GM19463 (cell line): ENCODE measurements around the gene CNTN4.

Source experiments
- ATAC-seq: cut with Tn5 transposase; IDR thresholded peaks from one replicate; pipeline ENCODE4 v1.9.1; 2021; ENCODE audit warnings: mild to moderate bottlenecking, moderate library complexity; ENCODE audit not compliant: unreplicated experiment

CNTN4 gene

DNA sequence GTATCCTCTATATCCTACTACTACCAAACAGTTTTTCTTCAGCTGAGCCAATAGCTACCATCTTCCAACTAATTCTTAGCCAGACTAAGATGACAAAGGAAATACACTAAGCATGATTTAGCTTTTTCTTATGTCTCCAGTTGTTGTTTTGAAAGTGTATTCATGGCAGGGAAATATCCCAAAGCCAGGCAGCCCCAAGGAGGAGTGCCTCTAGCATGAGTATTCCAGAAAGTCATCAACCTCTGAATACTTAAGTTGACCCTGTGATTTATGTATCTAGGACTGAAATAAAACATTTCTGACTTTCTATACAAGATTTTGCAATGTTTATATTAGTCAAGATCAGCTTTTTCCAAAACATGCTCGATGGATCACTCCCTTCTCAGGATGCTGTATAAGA, 562.4 kb downstream of the CNTN4 start:
- no peak for ATAC-seq

DNA sequence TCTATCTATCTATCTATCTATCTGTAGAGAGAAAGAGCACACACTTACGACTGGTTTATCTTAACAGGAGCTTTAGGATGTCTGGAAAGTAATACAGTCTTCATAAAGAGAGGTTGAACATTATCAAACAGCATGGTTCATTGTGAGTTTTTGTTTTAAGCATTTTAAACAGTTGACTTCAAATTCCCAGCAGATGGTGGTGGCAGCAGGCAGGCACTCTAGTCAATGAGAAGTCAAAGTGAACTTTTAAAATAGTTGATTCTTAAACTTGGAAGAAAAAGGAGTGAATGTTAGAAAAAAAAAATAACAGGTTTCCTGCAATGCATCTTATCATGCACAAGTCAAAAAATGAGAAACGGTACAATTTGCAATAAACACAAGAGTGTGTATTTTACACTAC, 578.8 kb downstream of the CNTN4 start:
- no peak for ATAC-seq

DNA sequence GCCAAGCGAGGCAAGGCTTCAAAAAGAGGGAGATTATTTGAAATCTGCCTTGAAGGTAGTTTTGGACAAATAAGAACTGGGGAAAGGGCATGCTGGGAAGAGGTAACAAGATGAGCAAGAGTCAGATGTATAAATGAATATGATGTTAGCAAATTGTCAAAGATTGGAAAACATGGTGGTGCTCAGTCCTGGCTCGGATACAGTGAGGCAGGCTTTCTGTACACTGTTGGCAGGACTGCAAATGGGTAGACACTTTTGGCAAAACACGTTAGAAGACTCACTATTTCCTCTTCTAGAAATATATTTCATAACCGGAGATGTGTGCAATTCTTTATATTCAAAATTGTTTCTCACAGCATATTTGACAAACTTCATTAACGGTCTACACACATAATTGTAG, 581.6 kb downstream of the CNTN4 start:
- no peak for ATAC-seq

DNA sequence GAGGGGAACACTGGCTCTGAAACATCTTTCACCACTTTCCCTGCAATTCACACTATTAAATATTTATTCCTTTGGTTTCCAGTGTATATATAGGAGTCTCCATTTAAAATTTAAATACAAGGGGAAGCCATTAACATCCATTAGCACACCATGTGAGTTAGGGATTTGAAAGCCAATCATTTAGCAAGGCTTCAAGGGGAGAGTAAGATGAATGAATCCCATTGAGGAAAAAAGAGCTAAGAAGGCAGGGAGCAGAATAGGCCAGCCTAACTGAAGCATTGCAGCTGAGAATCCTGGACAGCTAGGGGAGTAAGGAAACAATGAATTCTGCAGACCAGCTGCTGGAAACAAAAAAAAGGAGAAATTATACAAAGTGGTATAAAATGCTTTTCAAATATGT, 585.4 kb downstream of the CNTN4 start:
- ATAC-seq: no peak

DNA sequence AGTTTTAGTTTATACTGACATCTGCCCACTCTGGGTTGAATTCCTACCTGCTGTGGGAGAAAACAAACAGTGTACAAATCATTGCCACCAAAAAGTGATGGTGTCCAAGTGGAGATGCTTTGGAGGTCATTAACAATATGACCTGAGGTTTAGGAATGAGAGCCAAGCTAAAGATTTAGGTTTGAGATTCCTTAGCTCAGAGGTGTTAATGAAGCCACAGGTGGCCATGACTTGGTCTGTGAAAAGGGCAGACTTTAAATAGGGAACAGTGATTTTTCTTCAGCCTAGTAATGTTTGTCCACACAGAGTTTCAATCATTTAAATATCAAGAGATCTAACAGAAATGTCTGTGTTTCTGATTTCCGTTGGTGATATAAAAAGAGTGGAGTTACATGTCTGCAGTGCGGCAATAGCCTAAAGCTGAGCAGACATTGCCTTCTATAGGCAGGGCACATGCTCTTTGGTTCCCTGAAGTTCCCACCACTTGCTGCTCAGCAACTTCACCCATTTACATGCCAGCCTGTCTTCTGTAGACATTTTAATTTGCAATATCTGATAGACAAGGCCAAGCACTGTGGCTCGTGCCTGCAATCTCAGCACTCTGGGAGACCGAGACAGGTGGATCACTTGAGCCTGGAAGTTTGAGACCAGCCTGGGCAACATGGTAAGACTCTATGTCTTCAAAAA, 588.3 kb downstream of the CNTN4 start:
- no peak for ATAC-seq

DNA sequence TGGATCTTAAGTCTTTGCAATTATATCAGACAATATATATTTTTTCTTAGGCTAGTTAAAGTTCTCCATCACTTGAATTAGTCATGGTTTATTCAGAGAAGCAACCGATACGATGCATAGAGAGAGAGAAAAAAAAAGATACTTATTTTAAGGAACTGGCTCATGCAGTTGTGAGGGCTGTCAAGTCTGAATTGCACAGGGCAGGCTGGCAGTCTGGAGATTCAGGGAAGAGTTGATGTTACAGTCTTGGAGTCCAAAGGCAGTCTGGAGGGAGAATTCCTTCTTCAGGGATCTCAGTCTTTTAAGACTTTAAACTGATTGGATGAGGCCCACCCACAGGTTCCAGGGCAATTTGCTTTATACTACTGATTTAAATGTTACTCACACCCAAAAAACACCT, 598.9 kb downstream of the CNTN4 start:
- no peak for ATAC-seq

DNA sequence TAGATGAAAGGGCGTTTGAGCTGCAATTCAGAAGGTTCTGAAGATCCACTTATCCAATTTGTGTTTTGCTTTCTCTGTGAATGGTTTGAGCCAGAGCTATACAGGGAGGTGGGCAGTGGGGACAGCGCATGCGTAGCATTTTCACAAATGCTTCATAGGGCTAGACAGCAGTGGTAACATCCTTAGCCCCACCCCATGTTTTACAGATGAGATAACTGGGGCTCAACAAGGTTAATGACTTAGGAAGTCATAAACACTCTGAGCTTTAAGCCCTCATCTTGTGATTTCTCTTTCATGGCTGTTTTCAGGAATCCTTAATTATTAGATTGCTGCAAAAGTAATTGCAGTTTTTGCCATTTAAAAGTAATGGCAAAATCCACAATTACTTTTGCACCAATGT, 602.8 kb downstream of the CNTN4 start:
- ATAC-seq: no peak

DNA sequence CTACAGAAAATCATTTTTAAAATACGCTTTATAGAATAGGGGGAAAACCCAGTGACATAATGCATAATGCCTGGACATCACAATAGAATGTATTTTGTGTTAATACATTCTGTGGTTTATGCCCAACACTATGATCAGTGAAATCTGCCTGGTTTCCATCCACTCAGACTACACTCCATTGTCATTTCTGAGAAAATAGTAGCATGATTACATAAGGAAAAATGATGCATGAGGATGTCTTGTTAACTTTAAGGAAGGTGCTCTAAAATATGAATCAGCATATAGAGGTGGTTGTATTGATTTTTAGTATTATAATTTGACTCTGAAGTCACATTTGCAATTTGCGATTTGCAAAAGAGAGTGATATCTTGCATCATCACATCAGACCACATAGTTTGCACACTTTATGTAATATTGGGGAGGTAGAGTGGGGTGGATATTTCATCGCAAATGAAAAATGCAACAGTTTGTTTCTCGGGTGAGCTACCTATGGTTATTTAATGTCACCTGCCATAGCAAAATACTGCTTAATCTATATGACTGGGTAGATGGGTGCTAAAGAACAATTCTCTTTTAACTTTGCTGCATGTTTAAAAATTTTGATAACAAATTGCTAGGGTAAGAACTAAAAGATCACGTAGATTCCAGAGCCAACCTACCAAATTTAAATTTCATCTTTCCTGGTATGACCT, 607.6 kb downstream of the CNTN4 start:
- no peak for ATAC-seq

DNA sequence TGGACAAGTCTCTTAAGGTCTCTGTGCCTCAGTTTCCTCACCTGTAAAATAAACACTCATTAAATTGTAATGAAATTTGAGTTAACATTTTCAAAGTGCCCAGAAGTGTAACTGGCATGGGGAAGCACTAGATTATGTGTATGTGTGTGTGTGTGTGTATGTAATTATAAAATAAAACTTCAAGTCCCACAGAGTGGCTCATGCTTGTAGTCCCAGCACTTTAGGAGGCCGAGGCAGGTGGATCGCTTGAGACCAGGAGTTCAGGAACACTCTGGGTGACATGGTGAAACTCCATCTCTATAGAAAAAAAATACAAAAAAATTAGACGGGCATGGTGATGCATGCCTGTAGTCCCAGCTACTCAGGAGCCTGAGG, 608.2 kb downstream of the CNTN4 start:
- ATAC-seq: no peak

DNA sequence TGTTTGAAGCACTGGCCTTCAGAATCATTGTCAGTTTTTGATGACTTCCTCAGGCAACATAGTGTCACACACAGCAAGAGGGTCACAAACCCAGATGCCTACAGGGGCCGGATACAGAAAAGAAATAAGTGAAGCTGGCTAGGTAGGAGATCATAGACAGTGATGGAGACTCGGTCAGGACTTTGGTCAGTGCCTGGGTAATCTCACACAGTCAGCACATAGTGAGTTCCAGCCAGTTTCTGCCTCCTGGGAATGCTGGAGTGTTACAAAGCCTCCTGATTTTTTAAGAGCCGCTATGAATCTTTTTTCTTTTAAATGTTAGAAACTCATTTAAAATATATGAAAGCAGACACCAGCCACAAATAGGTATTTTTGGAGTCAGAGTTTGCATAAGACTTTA, 612.4 kb downstream of the CNTN4 start:
- no peak for ATAC-seq

DNA sequence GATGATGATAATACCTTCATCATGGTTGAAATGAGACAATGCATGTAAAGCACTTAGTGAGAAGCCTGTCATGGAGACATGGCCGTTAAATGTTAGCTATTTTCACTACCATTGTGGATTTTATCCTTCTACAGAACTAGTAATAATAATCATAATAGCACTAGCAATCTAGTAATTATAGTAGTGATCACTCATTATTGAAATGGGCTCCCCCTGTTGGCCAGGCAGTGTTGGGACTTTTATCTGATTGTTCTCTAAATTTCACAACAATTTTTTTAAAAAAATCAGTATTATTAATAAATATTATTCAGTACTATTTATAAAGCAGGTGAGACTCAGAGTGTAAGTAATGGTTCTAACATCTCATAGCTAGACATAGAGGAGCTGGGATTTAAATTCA, 615.3 kb downstream of the CNTN4 start:
- ATAC-seq: no peak

DNA sequence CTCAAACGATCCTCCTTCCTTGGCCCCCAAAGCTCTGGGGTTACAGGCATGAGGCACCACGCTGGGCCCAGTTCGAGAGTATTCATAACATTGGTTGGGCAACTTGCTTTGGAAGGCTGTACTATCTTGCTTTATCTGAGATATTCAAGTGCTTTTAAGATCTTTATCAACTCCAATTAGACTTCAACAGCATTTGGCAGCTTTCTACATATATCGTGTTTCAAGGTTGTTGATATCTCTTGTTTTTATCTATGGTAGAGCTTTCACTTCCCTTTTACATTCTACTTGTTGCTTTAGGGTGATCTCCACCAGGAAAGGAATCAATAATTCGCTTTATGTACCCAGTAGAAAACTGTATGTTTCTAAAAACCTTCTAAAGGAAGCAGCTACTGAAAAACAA, 616.2 kb downstream of the CNTN4 start:
- ATAC-seq: no peak

DNA sequence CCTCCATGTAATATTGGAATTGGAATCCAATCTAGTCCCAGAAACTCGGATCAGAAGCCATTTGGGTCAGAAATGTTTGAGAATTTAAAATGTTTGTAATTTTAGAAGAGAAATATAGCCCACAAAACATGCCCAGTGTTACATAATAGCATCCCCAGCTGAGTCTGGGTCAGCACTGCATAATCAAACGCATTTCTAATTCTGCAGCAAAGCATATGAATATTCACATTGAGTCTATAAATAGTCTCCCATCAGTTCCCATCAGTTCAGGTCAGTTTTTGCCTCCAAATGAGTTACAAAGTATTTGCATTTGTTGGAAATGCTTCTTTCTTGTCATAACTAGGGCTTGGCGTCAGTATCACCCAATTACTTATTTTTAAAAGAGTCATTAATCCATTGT, 628.4 kb downstream of the CNTN4 start:
- no peak for ATAC-seq

DNA sequence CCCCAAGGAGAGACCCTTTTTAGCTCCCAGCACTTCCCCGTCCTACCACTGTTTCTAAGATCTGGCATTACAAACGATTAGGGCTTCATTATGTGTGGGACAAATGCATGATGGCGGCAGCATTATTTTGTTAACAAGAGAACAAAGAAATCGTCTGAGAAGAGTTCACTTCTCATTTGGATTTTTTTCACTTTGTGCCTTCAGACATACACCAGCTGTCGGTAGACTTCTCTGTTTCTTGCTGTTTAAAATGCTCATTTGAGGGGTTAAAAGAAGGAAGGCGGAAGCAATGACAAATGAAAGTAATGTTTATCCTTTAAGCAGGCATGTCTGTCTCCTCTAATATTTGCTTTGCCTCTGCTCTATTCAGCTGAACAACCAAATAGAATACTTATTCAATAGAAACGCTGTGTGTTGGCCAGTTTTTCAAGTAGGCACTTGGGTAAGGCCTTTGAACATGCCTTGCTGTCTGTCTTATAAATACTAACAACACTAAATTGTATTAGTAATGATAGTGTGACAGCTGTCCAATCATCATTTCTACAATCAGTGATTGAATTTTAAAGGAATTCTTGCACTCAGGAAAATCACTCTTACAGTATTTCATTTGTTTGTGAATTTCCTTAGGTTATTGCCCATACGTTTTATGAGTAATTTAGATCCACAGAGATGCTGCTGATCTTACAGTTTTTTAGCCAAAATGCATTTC, 629.1 kb downstream of the CNTN4 start:
- ATAC-seq: no peak

DNA sequence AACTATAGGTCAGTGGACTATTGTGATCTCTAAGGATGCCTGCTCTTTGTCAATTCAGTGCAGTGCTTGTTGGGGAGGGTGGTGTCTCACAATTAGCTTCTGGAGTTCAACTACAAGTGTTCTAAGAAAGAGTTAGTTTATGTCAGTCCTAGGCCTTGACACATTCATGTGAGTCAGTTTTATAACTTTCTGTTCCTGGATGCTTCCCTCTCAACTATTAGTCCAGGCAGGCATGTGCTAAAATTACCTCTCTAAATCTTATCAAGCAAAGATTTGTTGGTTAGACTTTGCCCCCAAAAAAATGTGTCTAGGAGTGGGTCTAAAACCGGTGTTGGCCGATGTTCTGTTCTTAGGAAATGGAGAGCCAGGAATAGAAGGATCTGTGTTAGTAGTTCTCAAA, 633.2 kb downstream of the CNTN4 start:
- ATAC-seq: no peak

DNA sequence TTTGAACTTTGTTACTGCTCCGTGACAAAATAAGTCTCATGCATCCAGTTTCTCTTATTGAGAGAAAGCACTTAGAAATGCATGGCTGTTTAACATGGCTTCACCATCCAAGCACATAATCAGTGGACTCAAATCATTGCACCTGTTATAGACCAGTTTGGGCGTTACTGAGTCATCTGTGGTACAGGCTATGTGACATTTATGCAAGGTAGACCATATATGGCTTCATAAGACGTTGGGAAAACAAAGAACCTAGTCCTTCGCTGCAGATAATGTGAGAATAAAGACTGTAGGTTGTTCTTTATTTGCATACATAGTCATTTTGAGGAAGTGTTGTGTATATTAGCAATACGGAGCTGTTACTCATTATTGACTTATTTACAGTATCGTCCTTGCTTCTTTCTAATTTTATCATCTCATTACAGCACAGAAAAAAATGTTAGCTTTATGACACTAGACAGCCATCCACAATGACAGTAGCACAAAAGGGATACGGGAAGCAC, 636.8 kb downstream of the CNTN4 start:
- ATAC-seq: no peak

DNA sequence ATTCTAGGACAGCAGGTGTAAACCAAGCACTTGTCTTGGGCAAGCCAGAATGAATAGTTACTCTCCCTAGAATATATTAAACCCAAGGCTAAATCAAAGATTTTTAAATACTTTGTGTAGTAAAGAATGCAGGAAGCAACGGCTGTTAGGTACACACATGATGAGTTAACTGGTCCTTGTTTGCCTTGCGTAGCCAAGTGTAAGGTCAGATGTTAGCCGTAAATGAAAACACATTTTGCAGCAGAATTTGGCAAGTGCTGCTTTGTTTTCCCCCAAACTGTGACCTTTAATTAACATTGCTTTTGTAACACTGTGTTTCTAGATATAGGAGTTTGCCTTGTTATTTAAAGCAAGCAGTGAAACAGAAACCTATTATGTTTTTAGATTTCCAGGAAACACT, 642.9 kb downstream of the CNTN4 start:
- ATAC-seq: no peak

DNA sequence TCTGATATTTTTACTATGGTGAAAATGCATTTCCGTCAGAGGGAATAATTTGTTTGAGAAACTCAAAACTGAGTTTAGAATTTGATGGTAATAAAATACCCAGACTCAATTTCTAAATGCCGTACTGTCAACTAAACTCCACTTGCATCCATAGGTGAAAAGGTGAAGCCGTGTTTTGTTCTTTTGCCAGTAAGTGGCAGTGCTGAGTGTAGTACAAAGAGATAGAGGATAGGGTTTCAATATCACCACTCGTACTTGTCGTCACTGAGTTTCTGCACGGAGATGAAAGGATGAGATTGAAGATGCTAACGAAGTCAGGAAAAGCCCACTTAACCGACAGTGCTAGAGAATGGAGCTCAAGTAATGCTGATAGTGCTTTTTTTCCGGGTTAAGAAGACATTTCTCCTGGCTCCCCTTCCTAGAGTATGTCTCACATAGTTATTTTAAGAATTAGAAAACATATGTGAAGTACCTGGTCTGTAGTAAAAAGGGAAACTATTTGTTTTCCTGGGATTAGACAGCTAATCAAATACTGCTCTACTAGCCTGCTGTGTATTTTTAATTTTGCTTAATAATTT, 666.4 kb downstream of the CNTN4 start:
- ATAC-seq: peak; percentile 83

DNA sequence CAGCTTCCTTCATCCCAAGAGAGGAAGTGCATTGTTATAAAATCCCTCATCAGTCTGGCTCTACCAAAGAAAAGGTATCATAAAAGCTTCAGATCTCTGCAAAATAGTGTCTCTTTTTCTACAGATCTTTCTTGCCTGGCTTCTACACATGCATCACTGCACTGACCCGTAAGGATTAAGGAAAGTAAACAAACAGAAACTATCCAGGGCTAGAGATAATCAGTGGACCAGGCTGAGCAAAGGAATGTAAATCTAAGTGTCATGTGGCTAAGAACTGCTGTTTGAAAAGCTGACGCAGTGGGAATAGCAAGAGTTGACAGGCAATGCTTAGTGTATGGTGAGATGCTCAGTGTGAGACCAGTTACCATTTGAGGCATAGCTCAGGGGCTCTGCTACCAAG, 671.8 kb downstream of the CNTN4 start:
- ATAC-seq: no peak

DNA sequence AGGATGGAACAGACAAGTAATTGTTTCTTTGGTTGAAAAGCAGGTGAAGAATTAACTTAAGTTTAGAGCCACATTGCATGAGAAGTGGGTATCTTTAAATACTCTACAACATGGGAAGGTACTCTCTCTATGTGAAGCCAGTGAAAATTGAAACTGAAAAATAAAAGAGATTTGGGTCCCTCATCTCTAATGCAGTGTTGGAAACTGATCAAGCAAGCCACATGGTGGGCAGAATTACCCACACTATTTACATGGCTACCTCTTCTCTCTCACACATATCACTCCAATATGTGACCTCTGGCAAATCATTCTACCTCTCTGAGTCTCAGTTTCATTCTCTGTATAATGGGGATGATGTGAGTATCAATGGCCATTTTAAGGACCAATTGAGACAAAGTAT, 672.5 kb downstream of the CNTN4 start:
- peak; percentile 71 for ATAC-seq

DNA sequence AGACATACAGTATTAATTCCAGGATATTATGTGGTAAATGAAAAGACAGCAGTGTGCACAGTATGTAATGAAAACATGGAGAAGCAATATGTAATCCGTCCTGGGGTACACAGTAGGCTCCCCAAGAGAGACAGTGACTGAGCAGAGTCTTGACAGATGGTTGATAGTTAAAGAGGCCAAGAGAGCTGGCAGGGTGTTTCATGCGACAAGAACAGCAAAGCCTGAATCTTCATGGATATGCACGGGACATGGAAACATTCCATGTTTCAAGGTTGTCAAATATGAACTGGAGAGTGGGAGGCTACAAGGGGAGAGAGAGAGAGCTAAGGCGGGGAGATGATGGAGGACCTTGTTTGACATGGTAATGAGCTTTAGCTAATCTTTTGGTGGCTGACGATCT, 673.1 kb downstream of the CNTN4 start:
- no peak for ATAC-seq

DNA sequence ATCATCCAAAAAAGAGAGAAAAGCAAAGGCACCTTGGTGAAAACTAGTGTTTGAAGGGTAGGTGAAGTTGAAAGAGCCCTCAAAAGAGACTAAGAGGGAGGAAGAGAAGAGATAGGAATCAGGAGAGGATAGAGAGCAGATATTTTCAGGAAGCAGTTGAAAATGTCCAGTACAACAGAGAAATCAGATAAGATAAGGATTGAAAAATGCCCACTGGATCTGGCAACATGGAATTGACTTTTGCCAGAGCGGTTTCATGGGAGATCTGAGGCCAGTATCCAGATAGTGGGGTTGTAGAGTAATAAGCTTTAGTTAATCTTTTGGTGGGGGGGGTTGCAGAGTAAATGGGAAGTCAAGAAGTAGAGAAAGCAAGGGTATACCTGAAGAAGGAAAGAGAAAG, 674.1 kb downstream of the CNTN4 start:
- ATAC-seq: no peak
